ENCODE data around the gene ST6GAL1.
"Not testable (repeated sequence)": the region's sequence is repeated elsewhere in the genome, so short reads cannot be mapped to it uniquely, and the experiment has no call there.

ST6GAL1 gene

GRCh38 chr3:186942168-186942567 lies 11.8 kb downstream of the ST6GAL1 start:
- no peak for DNase-seq

GRCh38 chr3:186945255-186945823 lies 15.0 kb downstream of the ST6GAL1 start:
- DNase-seq, result no peak

GRCh38 chr3:186946756-186947375 lies 16.5 kb downstream of the ST6GAL1 start:
- no peak for DNase-seq

GRCh38 chr3:186949281-186949982 lies 19.1 kb downstream of the ST6GAL1 start:
- no peak for DNase-seq

GRCh38 chr3:186950402-186951093 lies 20.2 kb downstream of the ST6GAL1 start:
- no peak for DNase-seq

- DNase-seq, result no peak
Measured at GRCh38 chr3:186951640-186952552, 21.6 kb downstream of the ST6GAL1 start.

- peak; percentile 88 for DNase-seq
Measured at GRCh38 chr3:186953011-186953487, 22.7 kb downstream of the ST6GAL1 start.

GRCh38 chr3:186953992-186954699 lies 23.8 kb downstream of the ST6GAL1 start:
- peak; percentile 64 for DNase-seq

- no peak for DNase-seq
Measured at GRCh38 chr3:186955898-186956696, 25.8 kb downstream of the ST6GAL1 start.

GRCh38 chr3:186959029-186959624 lies 28.8 kb downstream of the ST6GAL1 start:
- DNase-seq, result no peak

GRCh38 chr3:186960347-186960746 lies 30.0 kb downstream of the ST6GAL1 start:
- DNase-seq, result no peak

- DNase-seq, result no peak
Measured at GRCh38 chr3:186962445-186962844, 32.1 kb downstream of the ST6GAL1 start.

GRCh38 chr3:186963636-186964035 lies 33.3 kb downstream of the ST6GAL1 start:
- no peak for DNase-seq

GRCh38 chr3:186964071-186964470 lies 33.7 kb downstream of the ST6GAL1 start:
- DNase-seq, result no peak

GRCh38 chr3:186964616-186965015 lies 34.3 kb downstream of the ST6GAL1 start:
- no peak for DNase-seq

- peak; percentile 59 for DNase-seq
Measured at GRCh38 chr3:186965141-186965879, 35.0 kb downstream of the ST6GAL1 start.

- no peak for DNase-seq
Measured at GRCh38 chr3:186966406-186966805, 36.1 kb downstream of the ST6GAL1 start.

GRCh38 chr3:186967236-186967635 lies 36.9 kb downstream of the ST6GAL1 start:
- not testable (repeated sequence) for DNase-seq

- no peak for DNase-seq
Measured at GRCh38 chr3:186967686-186968085, 37.4 kb downstream of the ST6GAL1 start.

- DNase-seq, result no peak
Measured at GRCh38 chr3:186969607-186970006, 39.3 kb downstream of the ST6GAL1 start.
